Smooth muscle cell (in vitro differentiated cells): ENCODE measurements around the gene FAM117A. TPM values are rescaled to one million over a fixed set of nuclear protein-coding genes. Genes with fewer than 3 reads are reported as not detected.

ENCODE experiments used
- DNase-seq: peaks from one replicate; lab custom pipeline; 2025; ENCODE audit not compliant: unreplicated experiment; lab: John Stamatoyannopoulos, UW
- H2AFZ ChIP-seq: fragments of 200-600 bp; sonication (generic); 2 replicates; pipeline ENCODE4 v1.6.0; 2016; ENCODE audit warnings: antibody characterized with exemption, low read depth, mild to moderate bottlenecking
- H3F3A ChIP-seq: fragments of 200-600 bp; sonication (generic); 2 replicates; pipeline ENCODE4 v1.6.0; 2017; ENCODE audit warnings: antibody characterized with exemption, low read depth
- H3K27ac ChIP-seq: fragments of 200-600 bp; sonication (generic); 2 replicates; pipeline ENCODE4 v1.5.1; 2016; ENCODE audit warnings: low read depth, mild to moderate bottlenecking
- H3K27me3 ChIP-seq: fragments of 200-600 bp; sonication (generic); 2 replicates; pipeline ENCODE4 v1.6.1; 2016; ENCODE audit warnings: low read depth, mild to moderate bottlenecking
- H3K36me3 ChIP-seq: fragments of 200-600 bp; sonication (generic); 2 replicates; pipeline ENCODE4 v1.5.1; 2016; ENCODE audit warnings: low read depth
- H3K4me1 ChIP-seq: fragments of 200-600 bp; sonication (generic); 2 replicates; pipeline ENCODE4 v1.5.1; 2016; ENCODE audit warnings: low read depth
- H3K4me2 ChIP-seq: fragments of 200-600 bp; sonication (generic); 2 replicates; pipeline ENCODE4 v1.6.0; 2016; ENCODE audit warnings: mild to moderate bottlenecking
- H3K4me3 ChIP-seq: fragments of 200-600 bp; sonication (generic); 2 replicates; pipeline ENCODE4 v1.5.1; 2016; ENCODE audit warnings: mild to moderate bottlenecking
- H3K79me2 ChIP-seq: fragments of 200-600 bp; sonication (generic); 2 replicates; pipeline ENCODE4 v1.6.0; 2016; ENCODE audit warnings: low read depth, mild to moderate bottlenecking
- H3K9ac ChIP-seq: fragments of 200-600 bp; sonication (generic); 2 replicates; pipeline ENCODE4 v1.6.0; 2016; ENCODE audit warnings: low read depth
- H3K9me3 ChIP-seq: fragments of 200-600 bp; sonication (generic); replicated peaks from 2 replicates; pipeline ENCODE4 v1.5.1; 2016; ENCODE audit warnings: low read depth
- H4K20me1 ChIP-seq: fragments of 200-600 bp; sonication (generic); 2 replicates; pipeline ENCODE4 v1.6.0; 2016; ENCODE audit warnings: low read depth
- WGBS: methylation state at CpG from one replicate; pipeline ENCODE4 v1.1.7; 2016; ENCODE audit warnings: low lambda C conversion rate; 5-methylcytosine and 5-hydroxymethylcytosine counted together
- polyA plus RNA-seq: library from polyadenylated mRNA; unstranded; fragments of >200 nt; fragmentation: Nextera tagmentation; extraction: Ambion mirVana; gene quantifications from 2 replicates; pipeline ENCODE4 v1.2.1, GENCODE V29; 2016
- total RNA-seq: library from RNA; depleted of rRNA; stranded (reverse); fragments of >200 nt; gene quantifications from 2 replicates; pipeline ENCODE4 v1.2.3, GENCODE V29; 2014
- TF ChIP-seq, protein P1 (sequence below): fragments of 200-600 bp; sonication (generic); IDR thresholded peaks from 2 replicates; pipeline ENCODE4 v1.5.1; 2017; ENCODE audit warnings: borderline replicate concordance, mild to moderate bottlenecking, antibody characterized with exemption; ENCODE audit not compliant: insufficient read depth, poor library complexity, severe bottlenecking

FAM117A gene
- total and polyA plus RNA-seq, 2 experiments from 2014 or later, result 4.9 to 6.3 TPM

DNA sequence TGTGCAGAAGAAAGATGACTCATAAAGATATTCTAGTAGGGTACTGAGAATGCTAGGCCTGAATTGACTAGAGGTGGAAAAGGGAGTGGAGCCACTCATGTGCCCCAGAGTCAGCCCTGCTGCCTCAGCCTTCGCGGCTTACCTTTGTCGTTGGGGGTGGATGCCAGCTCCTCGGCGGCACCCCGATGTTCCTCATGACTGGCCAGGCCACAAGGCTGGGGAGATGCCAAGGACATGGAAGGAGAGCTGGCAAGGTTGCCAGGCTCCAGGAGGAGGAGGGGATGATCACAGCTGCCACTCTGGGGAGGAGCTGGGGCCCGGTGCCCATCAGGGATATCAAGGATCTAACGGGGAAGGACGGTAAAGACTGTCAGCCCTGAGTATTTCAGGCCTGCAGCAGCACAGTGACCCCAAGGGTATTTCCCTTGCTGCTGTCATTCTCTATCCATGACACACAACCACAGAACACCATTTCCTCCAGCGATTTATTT is 46.5 kb downstream of the FAM117A start:
- H3K79me2 ChIP-seq, result no peaks in the 10 kb centered on the region
- H3K36me3 ChIP-seq, result no peaks in the 10 kb centered on the region
- TF ChIP-seq, protein P1, sequence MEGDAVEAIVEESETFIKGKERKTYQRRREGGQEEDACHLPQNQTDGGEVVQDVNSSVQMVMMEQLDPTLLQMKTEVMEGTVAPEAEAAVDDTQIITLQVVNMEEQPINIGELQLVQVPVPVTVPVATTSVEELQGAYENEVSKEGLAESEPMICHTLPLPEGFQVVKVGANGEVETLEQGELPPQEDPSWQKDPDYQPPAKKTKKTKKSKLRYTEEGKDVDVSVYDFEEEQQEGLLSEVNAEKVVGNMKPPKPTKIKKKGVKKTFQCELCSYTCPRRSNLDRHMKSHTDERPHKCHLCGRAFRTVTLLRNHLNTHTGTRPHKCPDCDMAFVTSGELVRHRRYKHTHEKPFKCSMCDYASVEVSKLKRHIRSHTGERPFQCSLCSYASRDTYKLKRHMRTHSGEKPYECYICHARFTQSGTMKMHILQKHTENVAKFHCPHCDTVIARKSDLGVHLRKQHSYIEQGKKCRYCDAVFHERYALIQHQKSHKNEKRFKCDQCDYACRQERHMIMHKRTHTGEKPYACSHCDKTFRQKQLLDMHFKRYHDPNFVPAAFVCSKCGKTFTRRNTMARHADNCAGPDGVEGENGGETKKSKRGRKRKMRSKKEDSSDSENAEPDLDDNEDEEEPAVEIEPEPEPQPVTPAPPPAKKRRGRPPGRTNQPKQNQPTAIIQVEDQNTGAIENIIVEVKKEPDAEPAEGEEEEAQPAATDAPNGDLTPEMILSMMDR, result no peak
- no peak overlapping the region for H3K9ac ChIP-seq
- no peak overlapping the region for H2AFZ ChIP-seq
- no peak overlapping the region for H3K4me3 ChIP-seq
- H3K4me1 ChIP-seq, result no peaks in the 10 kb centered on the region
- no peak overlapping the region for H3K4me2 ChIP-seq
- H3K9me3 ChIP-seq, result no peaks in the 10 kb centered on the region
- WGBS, result 98% methylated on average over 10 of the region's 10 CpGs
- no peak for DNase-seq
- no peaks in the 10 kb centered on the region for H4K20me1 ChIP-seq
- no peaks in the 10 kb centered on the region for H3K27me3 ChIP-seq
- no peak overlapping the region for H3K27ac ChIP-seq
- no peaks in the 10 kb centered on the region for H3F3A ChIP-seq

GRCh38 chr17:49716668-49717364 is 47.1 kb downstream of the FAM117A start:
- Histone ChIP-seq H3K9ac (no peak overlapping the region), H3K36me3 (no peaks in the 10 kb centered on the region), H3K4me2 (no peak overlapping the region), H3K4me3 (no peak overlapping the region), H3K27me3 (no peaks in the 10 kb centered on the region), H4K20me1 (no peaks in the 10 kb centered on the region), H3K9me3 (no peaks in the 10 kb centered on the region), H3K4me1 (no peaks in the 10 kb centered on the region), H2AFZ (no peak overlapping the region), H3F3A (no peaks in the 10 kb centered on the region), H3K27ac (no peak overlapping the region), H3K79me2 (no peaks in the 10 kb centered on the region)
- no peak for DNase-seq
- WGBS, result 100% methylated on average over 1 of the region's 1 CpG
- TF ChIP-seq, protein P1, result no peak

- no peak for DNase-seq
- 92% methylated on average over 9 of the region's 9 CpGs for WGBS
- no peaks in the 10 kb centered on the region for H3K27me3 ChIP-seq
- no peak overlapping the region for H3K27ac ChIP-seq
- H3K36me3 ChIP-seq, result no peaks in the 10 kb centered on the region
- H3K4me2 ChIP-seq, result no peak overlapping the region
- no peaks in the 10 kb centered on the region for H3F3A ChIP-seq
- no peak overlapping the region for H3K4me3 ChIP-seq
- no peaks in the 10 kb centered on the region for H3K9me3 ChIP-seq
- H2AFZ ChIP-seq, result no peak overlapping the region
- TF ChIP-seq, protein P1, result no peak
- H3K9ac ChIP-seq, result no peak overlapping the region
- H4K20me1 ChIP-seq, result no peaks in the 10 kb centered on the region
- H3K79me2 ChIP-seq, result no peaks in the 10 kb centered on the region
- H3K4me1 ChIP-seq, result no peaks in the 10 kb centered on the region
These were observed 48.1 kb downstream of the FAM117A start for GRCh38 chr17:49715717-49716279.
